Suprapubic skin (tissue), 4 donors: ENCODE data around the gene IQSEC3. TPM values are rescaled to one million over a fixed set of nuclear protein-coding genes. Genes with fewer than 3 reads are reported as not detected.

Source experiments
- DNase-seq, 2 donors: peaks; one replicate each; pipeline ENCODE4 v3.0.0-alpha.2; 2019; ENCODE audit warnings: low spot score in 2 of 2
- H3K27ac ChIP-seq: fragments of 200-600 bp; sonication (generic); one replicate; pipeline ENCODE4 v1.5.1; 2019
- H3K27me3 ChIP-seq: fragments of 200-600 bp; sonication (generic); one replicate; pipeline ENCODE4 v1.5.1; 2019
- H3K36me3 ChIP-seq: fragments of 200-600 bp; sonication (generic); one replicate; pipeline ENCODE4 v1.5.1; 2019
- H3K4me1 ChIP-seq: fragments of 200-600 bp; sonication (generic); one replicate; pipeline ENCODE4 v1.5.1; 2019
- H3K4me3 ChIP-seq: fragments of 200-600 bp; sonication (generic); one replicate; pipeline ENCODE4 v1.5.1; 2019; ENCODE audit warnings: mild to moderate bottlenecking
- H3K9me3 ChIP-seq: fragments of 200-600 bp; sonication (generic); one replicate; pipeline ENCODE4 v1.5.1; 2019
- EP300 ChIP-seq: sonication (generic); formaldehyde crosslinking; IDR thresholded peaks from one replicate; pipeline ENCODE4 v1.6.1; 2017; ENCODE audit warnings: antibody characterized with exemption
- POLR2A ChIP-seq, 2 donors: fragments of 450-650 bp; IDR thresholded peaks; one replicate each; pipeline ENCODE4 v1.6.1; 2017; ENCODE audit warnings: antibody characterized with exemption in 2 of 2, mild to moderate bottlenecking in 2 of 2, moderate library complexity in 2 of 2
- POLR2AphosphoS5 ChIP-seq, 3 donors: sonication (generic); formaldehyde crosslinking; IDR thresholded peaks; one replicate each; pipeline ENCODE4 v1.6.1; 2017; ENCODE audit warnings: antibody characterized with exemption in 3 of 3
- WGBS: methylation state at CpG from one replicate; pipeline ENCODE4 v1.1.5; 2018; 5-methylcytosine and 5-hydroxymethylcytosine counted together
- total RNA-seq, 4 donors: library from RNA; depleted of rRNA; stranded (reverse); fragments of >200 nt; gene quantifications; one replicate each; pipeline ENCODE4 v1.1.0, GENCODE V29; 2016
- TF ChIP-seq, protein P1 (sequence below), 2 donors: fragments of 200-600 bp in 1 of 2; fragments of 450-650 bp in 1 of 2; sonication (generic) in 1 of 2; IDR thresholded peaks; one replicate each; pipeline ENCODE4 v1.5.1; 2016 to 2019; ENCODE audit warnings: antibody characterized with exemption in 2 of 2, mild to moderate bottlenecking in 1 of 2, moderate library complexity in 1 of 2

Gene IQSEC3
- total RNA-seq, 4 donors from 2014 or later = 0.18 to 0.21 TPM; not detected in 2

DNA sequence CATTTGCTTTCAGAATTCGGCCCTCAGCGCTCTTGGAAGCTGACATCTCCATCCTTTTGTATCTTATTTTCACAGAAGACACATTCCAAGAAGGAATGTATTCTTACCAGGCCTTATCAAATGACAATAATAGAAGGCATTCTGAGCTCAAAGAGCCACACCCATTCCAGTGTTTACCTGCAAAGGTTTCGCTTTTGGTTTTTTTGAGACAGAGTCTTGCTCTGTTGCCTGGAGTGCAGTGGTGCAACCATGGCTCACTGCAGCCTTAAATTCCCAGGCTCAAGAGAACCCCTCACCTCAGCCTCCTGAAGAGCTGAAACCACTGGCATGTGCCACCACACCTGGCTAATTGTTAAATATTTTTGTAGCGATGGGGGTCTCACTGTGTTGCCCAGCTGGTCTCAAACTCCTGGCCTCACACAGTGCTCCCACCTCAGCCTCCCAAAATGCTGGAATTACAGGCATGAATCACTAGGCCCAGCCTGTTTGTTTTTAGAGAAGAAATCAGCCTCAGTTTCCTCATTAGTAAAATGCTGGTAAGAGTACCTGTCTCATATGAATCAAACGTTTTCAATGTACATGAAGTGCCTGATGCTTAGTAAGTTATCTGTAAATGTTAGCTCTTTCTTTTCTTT lies 78.2 kb downstream of the IQSEC3 start:
- WGBS = 75% methylated on average over 5 of the region's 5 CpGs
- Histone ChIP-seq H3K9me3 (no peaks in the 10 kb centered on the region), H3K36me3 (no peaks in the 10 kb centered on the region), H3K27me3 (peaks cover 25% of the 10 kb centered on the region), H3K4me3 (no peak overlapping the region), H3K27ac (no peak overlapping the region), H3K4me1 (peaks cover 11% of the 10 kb centered on the region)
- TF ChIP-seq, protein P1, sequence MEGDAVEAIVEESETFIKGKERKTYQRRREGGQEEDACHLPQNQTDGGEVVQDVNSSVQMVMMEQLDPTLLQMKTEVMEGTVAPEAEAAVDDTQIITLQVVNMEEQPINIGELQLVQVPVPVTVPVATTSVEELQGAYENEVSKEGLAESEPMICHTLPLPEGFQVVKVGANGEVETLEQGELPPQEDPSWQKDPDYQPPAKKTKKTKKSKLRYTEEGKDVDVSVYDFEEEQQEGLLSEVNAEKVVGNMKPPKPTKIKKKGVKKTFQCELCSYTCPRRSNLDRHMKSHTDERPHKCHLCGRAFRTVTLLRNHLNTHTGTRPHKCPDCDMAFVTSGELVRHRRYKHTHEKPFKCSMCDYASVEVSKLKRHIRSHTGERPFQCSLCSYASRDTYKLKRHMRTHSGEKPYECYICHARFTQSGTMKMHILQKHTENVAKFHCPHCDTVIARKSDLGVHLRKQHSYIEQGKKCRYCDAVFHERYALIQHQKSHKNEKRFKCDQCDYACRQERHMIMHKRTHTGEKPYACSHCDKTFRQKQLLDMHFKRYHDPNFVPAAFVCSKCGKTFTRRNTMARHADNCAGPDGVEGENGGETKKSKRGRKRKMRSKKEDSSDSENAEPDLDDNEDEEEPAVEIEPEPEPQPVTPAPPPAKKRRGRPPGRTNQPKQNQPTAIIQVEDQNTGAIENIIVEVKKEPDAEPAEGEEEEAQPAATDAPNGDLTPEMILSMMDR (IDR thresholded peaks at IDR 0.05) = no peak
- TF ChIP-seq EP300 (no peak), POLR2AphosphoS5 (IDR thresholded peaks at IDR 0.05) (no peak), POLR2A (IDR thresholded peaks at IDR 0.05) (no peak)
- no peak for DNase-seq

DNA sequence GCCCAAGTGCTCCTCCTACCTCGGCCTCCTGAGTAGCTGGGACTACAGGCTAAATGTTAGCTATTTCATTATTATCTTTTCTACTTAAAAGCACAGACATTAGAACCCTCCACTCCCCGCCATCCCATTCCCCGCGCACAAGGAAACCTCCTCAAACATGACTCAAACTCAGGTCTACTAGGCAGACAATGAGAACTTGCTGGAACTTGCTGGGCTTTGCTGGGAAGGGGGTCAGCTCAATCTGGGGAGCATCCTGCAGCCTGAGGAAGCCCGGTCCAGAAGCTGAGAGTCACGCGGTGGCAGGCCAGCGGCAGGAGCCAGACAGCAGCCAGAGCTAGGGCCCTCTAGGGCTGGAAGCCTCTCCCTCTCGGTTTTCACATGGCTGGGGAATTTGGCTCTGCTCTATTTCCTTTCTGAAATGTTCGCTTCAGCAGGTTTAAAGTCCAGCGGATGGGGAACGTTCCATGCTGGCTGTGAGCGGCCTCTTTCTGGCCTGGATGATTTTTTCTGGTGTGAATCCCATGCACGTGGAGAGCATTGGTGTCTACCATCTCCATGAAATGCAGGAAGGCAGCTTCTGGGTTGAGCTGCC lies 78.9 kb downstream of the IQSEC3 start:
- Histone ChIP-seq H3K27ac (no peak overlapping the region), H3K4me1 (peaks cover 11% of the 10 kb centered on the region), H3K36me3 (no peaks in the 10 kb centered on the region), H3K4me3 (no peak overlapping the region), H3K27me3 (peaks cover 20% of the 10 kb centered on the region), H3K9me3 (no peaks in the 10 kb centered on the region)
- DNase-seq = no peak
- 76% methylated on average over 14 of the region's 14 CpGs for WGBS
- TF ChIP-seq POLR2AphosphoS5 (IDR thresholded peaks at IDR 0.05) (no peak), POLR2A (IDR thresholded peaks at IDR 0.05) (no peak), EP300 (no peak)
- TF ChIP-seq, protein P1 (IDR thresholded peaks at IDR 0.05) = no peak

DNA sequence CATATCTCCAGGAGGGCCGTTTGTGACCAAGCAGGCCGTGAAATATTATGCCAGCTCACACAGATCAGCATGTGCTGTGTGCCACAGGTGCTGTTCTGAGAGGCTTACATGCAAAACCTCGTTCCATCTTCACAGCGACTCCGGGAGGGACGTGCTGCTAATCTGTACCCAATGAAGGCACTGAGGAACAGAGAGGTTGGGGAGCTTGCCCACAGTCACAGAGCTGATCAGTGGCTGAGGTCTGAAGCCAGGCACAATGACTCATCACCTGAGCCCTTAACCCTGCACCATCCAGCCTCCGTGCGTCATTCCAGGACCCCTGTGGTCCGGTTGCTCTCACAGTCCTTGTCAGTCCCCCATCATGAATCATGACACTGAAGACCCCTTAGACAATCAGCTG lies 80.7 kb downstream of the IQSEC3 start:
- DNase-seq = no peak

DNA sequence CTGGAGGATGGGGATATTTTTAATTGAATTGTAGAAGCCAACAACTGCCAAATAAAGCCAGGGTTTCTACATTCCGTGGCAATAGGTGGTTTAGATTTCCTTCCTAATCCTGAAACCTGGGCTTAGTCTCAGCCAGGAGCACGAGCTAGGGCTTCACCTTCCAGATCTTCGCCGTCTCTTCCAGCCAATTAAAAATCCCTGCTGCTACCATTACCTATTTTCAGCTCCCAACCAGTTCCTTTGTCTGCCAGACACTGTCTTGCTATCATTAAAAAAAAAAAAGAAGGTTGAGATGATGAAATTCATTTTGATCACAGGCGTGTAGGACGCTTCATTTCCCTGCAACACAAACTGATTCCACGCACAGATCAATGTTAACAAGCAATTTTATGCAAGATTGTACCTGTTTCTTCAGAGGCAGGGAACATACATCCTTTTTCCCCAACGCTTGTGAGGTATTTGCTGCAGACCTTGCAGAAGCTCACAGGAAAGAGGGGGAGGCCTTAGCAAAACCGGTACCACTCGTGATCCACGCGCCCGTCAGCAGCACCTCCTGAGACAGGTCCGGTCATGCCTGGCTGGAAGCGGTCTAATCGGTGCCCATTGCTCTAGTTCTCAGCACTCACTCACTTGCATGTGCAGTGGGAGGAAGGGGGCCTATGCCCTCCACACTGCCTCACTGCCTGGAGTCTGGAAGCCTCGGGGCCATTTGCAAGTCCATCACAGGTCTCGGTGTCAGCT lies 82.3 kb downstream of the IQSEC3 start:
- 47% methylated on average over 16 of the region's 18 CpGs for WGBS

More for the DNA sequence above, 80.7 kb downstream of the IQSEC3 start:
- H3K4me1 ChIP-seq = peaks cover 11% of the 10 kb centered on the region
- no peaks in the 10 kb centered on the region for H3K36me3 ChIP-seq
- H3K9me3 ChIP-seq = no peaks in the 10 kb centered on the region
- H3K27ac ChIP-seq = no peak overlapping the region
- H3K4me3 ChIP-seq = no peak overlapping the region
- H3K27me3 ChIP-seq = peaks cover 7% of the 10 kb centered on the region
- WGBS = 91% methylated on average over 9 of the region's 9 CpGs
- TF ChIP-seq EP300 (no peak), POLR2A (IDR thresholded peaks at IDR 0.05) (no peak), POLR2AphosphoS5 (IDR thresholded peaks at IDR 0.05) (no peak)
- TF ChIP-seq, protein P1 (IDR thresholded peaks at IDR 0.05) = no peak

DNA sequence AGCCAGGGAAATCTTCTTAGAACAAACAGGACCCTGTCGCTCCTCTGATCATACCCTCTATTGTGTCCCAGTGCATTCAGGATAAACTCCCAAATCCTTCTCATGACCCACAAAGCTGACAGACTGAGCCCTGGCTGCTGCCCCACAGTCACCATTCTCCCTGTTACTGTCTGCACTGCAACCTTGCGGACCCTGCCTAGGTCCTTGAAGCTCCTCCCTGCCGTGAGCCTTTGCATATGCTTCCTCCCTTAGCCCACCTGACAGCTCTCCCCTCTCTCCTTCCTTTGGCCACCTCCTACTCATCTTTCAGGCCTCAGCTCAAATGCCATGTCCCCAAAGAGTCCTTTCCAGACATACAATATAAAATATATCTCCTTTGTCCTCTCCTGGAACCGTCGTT lies 85.0 kb downstream of the IQSEC3 start:
- Histone ChIP-seq H3K4me1 (peaks cover 11% of the 10 kb centered on the region), H3K27ac (no peak overlapping the region), H3K9me3 (no peaks in the 10 kb centered on the region), H3K27me3 (peaks cover 23% of the 10 kb centered on the region), H3K36me3 (no peaks in the 10 kb centered on the region), H3K4me3 (no peak overlapping the region)
- WGBS = 85% methylated on average over 5 of the region's 5 CpGs
- TF ChIP-seq EP300 (no peak), POLR2AphosphoS5 (IDR thresholded peaks at IDR 0.05) (no peak), POLR2A (IDR thresholded peaks at IDR 0.05) (no peak)
- TF ChIP-seq, protein P1 (IDR thresholded peaks at IDR 0.05) = no peak
- no peak for DNase-seq

More for the DNA sequence above, 82.3 kb downstream of the IQSEC3 start:
- TF ChIP-seq POLR2A (IDR thresholded peaks at IDR 0.05) (no peak), POLR2AphosphoS5 (IDR thresholded peaks at IDR 0.05) (no peak)
- no peak overlapping the region for H3K27ac ChIP-seq
- H3K4me3 ChIP-seq = no peak overlapping the region
- H3K36me3 ChIP-seq = no peaks in the 10 kb centered on the region
- H3K27me3 ChIP-seq = peaks cover 14% of the 10 kb centered on the region
- H3K4me1 ChIP-seq = peaks cover 11% of the 10 kb centered on the region
- H3K9me3 ChIP-seq = no peaks in the 10 kb centered on the region
- no peak for DNase-seq
